IPS-20b (cell line): ENCODE measurements around the gene HSD17B14.
A peak's percentile ranks its signal among the peaks of the same experiment; 100 is the strongest.

ENCODE experiments used
- H3K27ac ChIP-seq: one replicate; pipeline ENCODE4 v1.5.1; 2013; ENCODE audit warnings: low read length
- H3K27me3 ChIP-seq: 2 replicates; pipeline ENCODE4 v1.6.1; 2013; ENCODE audit warnings: mild to moderate bottlenecking, low read length, inconsistent platforms; ENCODE audit not compliant: insufficient read depth
- H3K36me3 ChIP-seq: 2 replicates; pipeline ENCODE4 v1.6.1; 2013; ENCODE audit warnings: low read depth, mild to moderate bottlenecking, inconsistent platforms, low read length, moderate library complexity; ENCODE audit not compliant: insufficient read depth
- H3K4me1 ChIP-seq: 2 replicates; pipeline ENCODE4 v1.6.1; 2013; ENCODE audit warnings: mild to moderate bottlenecking, control low read depth, inconsistent platforms, low read length, moderate library complexity; ENCODE audit not compliant: insufficient read depth
- H3K4me3 ChIP-seq: 2 replicates; pipeline ENCODE4 v1.5.1; 2013; ENCODE audit warnings: mild to moderate bottlenecking, low read length, inconsistent platforms
- H3K9ac ChIP-seq: 2 replicates; pipeline ENCODE4 v1.6.1; 2013; ENCODE audit warnings: low read depth, mild to moderate bottlenecking, inconsistent platforms, low read length, moderate library complexity
- H3K9me3 ChIP-seq: 2 replicates; pipeline ENCODE4 v1.6.1; 2013; ENCODE audit warnings: mild to moderate bottlenecking, low read depth, low read length, inconsistent platforms; ENCODE audit not compliant: insufficient read depth

The HSD17B14 gene

DNA sequence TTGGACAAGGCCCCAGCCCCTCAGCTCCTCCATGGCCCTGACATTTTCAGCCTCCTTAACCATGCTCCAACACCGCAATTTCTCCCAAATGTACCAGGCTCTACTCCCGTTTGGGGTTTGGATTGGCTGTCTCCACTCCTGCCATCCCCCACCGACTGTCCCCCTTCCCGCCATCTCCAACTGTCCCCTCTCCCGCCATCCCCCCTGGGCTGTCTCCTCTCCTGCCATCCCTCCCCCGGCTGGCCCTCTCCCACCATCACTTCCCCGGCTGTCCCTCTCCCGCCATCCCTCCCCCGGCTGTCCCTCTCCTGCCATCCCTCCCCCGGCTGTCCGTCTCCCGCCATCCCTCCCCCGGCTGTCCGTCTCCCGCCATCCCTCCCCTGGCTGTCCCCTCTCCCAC is 30.8 kb downstream of the HSD17B14 start:
- no peaks in the 10 kb centered on the region for H3K36me3 ChIP-seq
- H3K27me3 ChIP-seq, result peaks cover 14% of the 10 kb centered on the region
- H3K9me3 ChIP-seq, result no peaks in the 10 kb centered on the region
- peaks cover 12% of the 10 kb centered on the region; the same call in 1 of the 2 replicates for H3K4me1 ChIP-seq
- no peak overlapping the region for H3K4me3 ChIP-seq
- H3K27ac ChIP-seq, result no peak overlapping the region
- no peak overlapping the region for H3K9ac ChIP-seq

DNA sequence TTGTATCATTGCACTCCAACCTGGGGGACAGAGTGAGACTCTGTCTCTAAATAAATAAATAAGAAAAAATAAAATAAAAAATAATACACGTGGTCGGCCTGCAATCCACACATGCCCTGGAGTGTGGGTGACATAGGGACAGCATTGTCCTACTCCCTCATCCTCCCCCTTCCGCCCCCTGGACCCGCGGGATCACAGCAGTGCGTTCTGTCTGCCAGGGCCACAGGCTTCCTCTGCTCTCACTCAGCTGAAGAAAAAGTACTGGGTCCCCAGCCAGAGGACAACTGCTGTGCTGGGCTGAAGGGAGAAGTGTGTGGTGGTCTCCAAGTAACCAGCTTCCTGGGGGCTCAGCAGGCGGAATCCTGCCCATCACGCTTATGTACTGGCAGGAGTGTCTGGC is 31.8 kb downstream of the HSD17B14 start:
- peaks cover 4% of the 10 kb centered on the region; the same call in 1 of the 2 replicates for H3K27me3 ChIP-seq
- no peak overlapping the region for H3K9ac ChIP-seq
- no peak overlapping the region for H3K4me3 ChIP-seq
- H3K27ac ChIP-seq, result no peak overlapping the region
- H3K4me1 ChIP-seq, result peaks cover 13% of the 10 kb centered on the region; the same call in 1 of the 2 replicates
- no peaks in the 10 kb centered on the region for H3K9me3 ChIP-seq
- no peaks in the 10 kb centered on the region for H3K36me3 ChIP-seq

DNA sequence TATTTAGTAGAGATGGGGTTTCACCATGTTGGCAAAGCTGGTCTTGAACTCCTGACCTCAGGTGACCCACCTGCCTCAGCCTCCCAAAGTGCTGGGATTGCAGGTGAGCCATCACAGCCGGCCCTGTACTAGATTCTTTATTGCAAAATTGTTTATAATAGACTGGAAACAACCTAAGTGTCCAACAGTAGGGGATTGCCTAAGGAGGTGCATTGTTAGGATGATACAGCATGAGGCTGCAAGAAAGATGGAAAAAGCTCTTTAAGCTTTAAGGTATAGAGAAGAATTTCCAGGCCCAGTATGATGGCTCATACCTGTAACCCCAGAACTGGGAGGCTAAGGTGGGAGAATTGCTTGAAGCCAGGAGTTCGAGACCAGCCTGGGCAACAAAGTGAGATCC is 33.7 kb downstream of the HSD17B14 start:
- Histone ChIP-seq H3K9me3 (no peaks in the 10 kb centered on the region), H3K27ac (no peak overlapping the region), H3K4me1 (peaks cover 19% of the 10 kb centered on the region; the same call in 1 of the 2 replicates), H3K36me3 (no peaks in the 10 kb centered on the region), H3K9ac (no peak overlapping the region), H3K27me3 (no peaks in the 10 kb centered on the region), H3K4me3 (no peak overlapping the region)

DNA sequence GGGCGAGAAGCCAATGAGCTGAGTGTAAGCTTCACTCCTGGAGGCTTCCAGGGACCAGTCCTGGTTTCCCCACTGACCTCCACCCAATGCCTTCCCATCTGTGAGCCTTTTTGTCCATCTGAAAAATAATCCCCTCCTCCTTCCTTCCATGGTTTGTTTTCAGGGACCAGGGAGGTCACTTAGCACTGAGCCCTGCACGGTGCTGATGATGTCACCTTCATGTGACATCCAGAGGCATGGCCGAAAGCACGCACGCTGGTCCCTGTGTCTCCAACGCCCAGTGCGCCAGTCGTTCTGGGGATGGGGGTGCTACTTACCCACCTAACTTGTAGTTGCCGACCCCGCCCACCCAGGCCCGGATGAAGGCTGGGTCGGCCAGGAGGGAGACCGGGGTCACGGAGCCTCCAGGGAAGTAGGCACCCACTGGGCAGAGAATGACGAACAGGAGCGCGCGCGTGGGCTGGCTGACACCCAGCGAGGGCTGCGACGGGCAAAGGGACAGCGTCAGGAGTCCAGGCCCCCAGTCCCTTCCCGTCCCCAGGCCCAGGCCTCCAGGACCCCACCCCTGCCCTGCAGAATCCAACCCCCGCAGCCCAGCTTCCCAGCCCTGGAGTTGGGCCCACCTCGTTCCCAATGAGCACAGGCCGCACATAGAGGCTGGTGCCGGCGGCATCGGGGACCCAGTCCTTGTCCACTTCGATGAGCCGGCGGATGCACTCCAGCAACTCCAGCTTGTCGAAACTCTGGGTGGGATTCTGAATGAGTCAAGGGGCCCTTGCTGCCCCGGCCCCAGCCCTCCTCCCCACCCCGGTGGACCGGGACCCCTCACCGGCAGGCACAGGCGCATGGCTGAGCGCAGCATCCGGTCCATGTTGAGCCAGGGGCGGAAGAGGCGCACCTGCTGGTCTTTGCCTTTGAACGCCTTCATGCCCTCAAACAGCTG is 36.7 kb downstream of the HSD17B14 start:
- H3K4me1 ChIP-seq, result peaks cover 7% of the 10 kb centered on the region; the same call in 1 of the 2 replicates
- H3K4me3 ChIP-seq, result peak overlapping the region; percentile 29; the same call in 1 of the 2 replicates
- H3K27me3 ChIP-seq, result no peaks in the 10 kb centered on the region
- peak overlapping the region; percentile 14 for H3K27ac ChIP-seq
- H3K9ac ChIP-seq, result peak overlapping the region; percentile 21; the same call in 1 of the 2 replicates
- no peaks in the 10 kb centered on the region for H3K36me3 ChIP-seq
- H3K9me3 ChIP-seq, result no peaks in the 10 kb centered on the region

GRCh38 chr19:48798937-48799336 is 37.4 kb downstream of the HSD17B14 start:
- peak overlapping the region; percentile 29; the same call in 1 of the 2 replicates for H3K4me3 ChIP-seq
- peak overlapping the region; percentile 14 for H3K27ac ChIP-seq
- H3K9ac ChIP-seq, result peak overlapping the region; percentile 21; the same call in 1 of the 2 replicates

DNA sequence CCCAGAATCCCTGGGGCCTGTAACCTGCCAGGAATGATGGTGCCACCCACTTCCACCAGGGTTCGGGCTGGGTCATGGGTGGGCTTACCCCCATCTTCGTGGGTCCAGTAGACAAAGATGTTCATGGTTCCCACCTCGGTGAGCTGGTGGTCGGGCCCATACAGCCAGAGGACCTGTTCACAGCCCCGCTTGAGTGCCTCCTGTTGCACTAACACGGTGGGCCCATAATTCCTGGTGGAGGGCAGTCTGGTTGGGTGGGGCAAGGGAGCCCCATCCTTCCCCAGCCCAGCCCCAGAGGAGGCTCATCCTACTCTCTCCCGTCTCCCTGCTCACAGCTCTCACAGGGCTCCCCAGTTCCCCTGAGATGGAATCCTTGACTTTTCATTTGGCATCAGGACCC is 39.2 kb downstream of the HSD17B14 start:
- Histone ChIP-seq H3K4me3 (no peak overlapping the region), H3K27me3 (no peaks in the 10 kb centered on the region), H3K27ac (no peak overlapping the region), H3K4me1 (peaks cover 7% of the 10 kb centered on the region; the same call in 1 of the 2 replicates), H3K9ac (no peak overlapping the region), H3K36me3 (no peaks in the 10 kb centered on the region), H3K9me3 (no peaks in the 10 kb centered on the region)

More at GRCh38 chr19:48798937-48799336, 37.4 kb downstream of the HSD17B14 start:
- Histone ChIP-seq H3K9me3 (no peaks in the 10 kb centered on the region), H3K27me3 (no peaks in the 10 kb centered on the region), H3K4me1 (peaks cover 7% of the 10 kb centered on the region; the same call in 1 of the 2 replicates), H3K36me3 (no peaks in the 10 kb centered on the region)

- Histone ChIP-seq H3K27me3 (no peaks in the 10 kb centered on the region), H3K4me3 (no peak overlapping the region), H3K9ac (no peak overlapping the region), H3K27ac (no peak overlapping the region), H3K4me1 (peaks cover 7% of the 10 kb centered on the region; the same call in 1 of the 2 replicates), H3K9me3 (no peaks in the 10 kb centered on the region), H3K36me3 (no peaks in the 10 kb centered on the region)
Measured at GRCh38 chr19:48796298-48797083, 39.8 kb downstream of the HSD17B14 start.

GRCh38 chr19:48795685-48796070 is 40.6 kb downstream of the HSD17B14 start:
- Histone ChIP-seq H3K4me3 (no peak overlapping the region), H3K27ac (no peak overlapping the region), H3K27me3 (no peaks in the 10 kb centered on the region), H3K9me3 (no peaks in the 10 kb centered on the region), H3K9ac (no peak overlapping the region), H3K4me1 (peaks cover 7% of the 10 kb centered on the region; the same call in 1 of the 2 replicates), H3K36me3 (no peaks in the 10 kb centered on the region)

DNA sequence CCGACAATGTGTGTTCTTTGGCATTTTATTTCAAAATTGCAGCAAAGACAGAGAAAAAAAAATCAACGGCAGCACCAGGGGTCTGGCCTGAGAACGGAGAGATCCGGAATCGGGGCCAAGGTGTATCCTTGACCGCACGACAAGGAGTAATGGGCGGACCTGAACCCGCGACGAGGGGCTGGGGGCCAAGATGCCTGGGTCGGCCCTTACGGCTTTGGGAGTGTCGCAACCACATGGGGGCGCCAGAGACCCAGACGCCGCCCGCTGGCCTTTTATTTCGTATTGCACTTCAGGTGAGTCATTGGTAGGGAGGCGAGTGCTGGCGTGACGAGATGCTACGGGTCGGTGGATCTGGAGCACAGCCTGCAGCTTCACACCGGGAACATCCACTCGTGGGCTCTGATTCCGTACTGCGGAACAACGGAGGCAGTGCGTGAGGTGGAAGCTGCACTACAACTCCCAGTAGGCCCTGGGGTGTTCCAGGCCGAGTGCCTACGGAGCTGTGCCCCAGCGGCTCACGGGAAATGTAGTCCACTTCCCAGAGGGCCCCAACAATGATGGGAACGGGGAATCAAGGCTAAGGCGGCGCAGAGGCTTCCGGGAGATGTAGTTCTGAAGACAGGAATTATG is 41.1 kb downstream of the HSD17B14 start:
- H3K9me3 ChIP-seq, result no peaks in the 10 kb centered on the region
- no peaks in the 10 kb centered on the region for H3K36me3 ChIP-seq
- H3K9ac ChIP-seq, result peak overlapping the region; percentile 60; the same call in 1 of the 2 replicates
- no peak overlapping the region for H3K27ac ChIP-seq
- no peaks in the 10 kb centered on the region for H3K27me3 ChIP-seq
- H3K4me3 ChIP-seq, result peak overlapping the region; percentile 71
- H3K4me1 ChIP-seq, result peaks cover 7% of the 10 kb centered on the region; the same call in 1 of the 2 replicates

DNA sequence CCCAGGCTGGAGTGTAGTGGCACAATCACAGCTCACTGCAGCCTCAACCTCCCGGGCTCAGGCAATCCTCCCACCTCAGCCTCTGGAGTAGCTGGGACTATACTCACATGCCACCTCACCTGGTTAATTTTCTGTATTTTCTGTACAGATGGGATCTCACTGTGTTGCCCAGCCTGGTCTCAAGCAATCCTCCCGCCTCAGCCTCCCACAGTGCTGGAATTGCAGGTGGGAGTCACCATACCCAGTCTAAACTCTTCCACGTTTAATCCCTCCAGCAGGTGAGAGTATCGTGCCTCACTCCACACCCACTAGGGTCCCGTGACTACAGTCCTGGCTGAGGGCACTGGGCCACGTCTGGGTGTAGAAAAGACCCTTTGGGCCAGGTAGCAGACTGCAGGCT is 42.0 kb downstream of the HSD17B14 start:
- peaks cover 4% of the 10 kb centered on the region; the same call in 1 of the 2 replicates for H3K4me1 ChIP-seq
- no peak overlapping the region for H3K27ac ChIP-seq
- no peaks in the 10 kb centered on the region for H3K27me3 ChIP-seq
- no peak overlapping the region for H3K4me3 ChIP-seq
- H3K9me3 ChIP-seq, result no peaks in the 10 kb centered on the region
- H3K36me3 ChIP-seq, result no peaks in the 10 kb centered on the region
- H3K9ac ChIP-seq, result no peak overlapping the region

GRCh38 chr19:48793271-48793670 is 43.0 kb downstream of the HSD17B14 start:
- H3K27me3 ChIP-seq, result no peaks in the 10 kb centered on the region
- H3K27ac ChIP-seq, result no peak overlapping the region
- no peak overlapping the region for H3K4me3 ChIP-seq
- H3K4me1 ChIP-seq, result no peaks in the 10 kb centered on the region
- H3K36me3 ChIP-seq, result no peaks in the 10 kb centered on the region
- H3K9ac ChIP-seq, result no peak overlapping the region; the same call in 1 of the 2 replicates
- H3K9me3 ChIP-seq, result no peaks in the 10 kb centered on the region
